HepG2 (cell line): ENCODE results near the gene ALPI.

Source experiments
- TARDBP ChIP-seq: sonication (generic); formaldehyde crosslinking; IDR thresholded peaks from 2 replicates; pipeline ENCODE4 v1.8.0; 2022; ENCODE audit warnings: mild to moderate bottlenecking, missing genetic modification reagents
- ZKSCAN1 ChIP-seq: fragments of 150-350 bp; IDR thresholded peaks from 2 replicates; pipeline ENCODE4 v1.6.1; 2014; ENCODE audit warnings: low read length
- ZNF12 ChIP-seq: sonication (generic); formaldehyde crosslinking; IDR thresholded peaks from 2 replicates; pipeline ENCODE4 v1.5.0; 2020; ENCODE audit warnings: missing genetic modification reagents

- TF ChIP-seq ZNF12 (CRISPR knock-in tag) (no peak), ZKSCAN1 (no peak), TARDBP (CRISPR knock-in tag) (no peak)
Measured at GRCh38 chr2:232488097-232488711, 32.3 kb downstream of the ALPI start.
